Body of pancreas (tissue), 4 donors: ENCODE data around the gene SARS2.

Experiments
- CTCF ChIP-seq, 7 experiments: fragments of 450-650 bp in 4 of 7; fragments of 200-600 bp in 3 of 7; sonication (generic) in 3 of 7; IDR thresholded peaks; one replicate each; pipeline ENCODE4 v1.5.1; 2016 to 2019; ENCODE audit warnings: antibody characterized with exemption in 7 of 7
- POLR2A ChIP-seq, 3 donors: fragments of 450-650 bp; IDR thresholded peaks; one replicate each; pipeline ENCODE4 v1.6.1; 2016; ENCODE audit warnings: antibody characterized with exemption in 3 of 3, mild to moderate bottlenecking in 2 of 3

DNA sequence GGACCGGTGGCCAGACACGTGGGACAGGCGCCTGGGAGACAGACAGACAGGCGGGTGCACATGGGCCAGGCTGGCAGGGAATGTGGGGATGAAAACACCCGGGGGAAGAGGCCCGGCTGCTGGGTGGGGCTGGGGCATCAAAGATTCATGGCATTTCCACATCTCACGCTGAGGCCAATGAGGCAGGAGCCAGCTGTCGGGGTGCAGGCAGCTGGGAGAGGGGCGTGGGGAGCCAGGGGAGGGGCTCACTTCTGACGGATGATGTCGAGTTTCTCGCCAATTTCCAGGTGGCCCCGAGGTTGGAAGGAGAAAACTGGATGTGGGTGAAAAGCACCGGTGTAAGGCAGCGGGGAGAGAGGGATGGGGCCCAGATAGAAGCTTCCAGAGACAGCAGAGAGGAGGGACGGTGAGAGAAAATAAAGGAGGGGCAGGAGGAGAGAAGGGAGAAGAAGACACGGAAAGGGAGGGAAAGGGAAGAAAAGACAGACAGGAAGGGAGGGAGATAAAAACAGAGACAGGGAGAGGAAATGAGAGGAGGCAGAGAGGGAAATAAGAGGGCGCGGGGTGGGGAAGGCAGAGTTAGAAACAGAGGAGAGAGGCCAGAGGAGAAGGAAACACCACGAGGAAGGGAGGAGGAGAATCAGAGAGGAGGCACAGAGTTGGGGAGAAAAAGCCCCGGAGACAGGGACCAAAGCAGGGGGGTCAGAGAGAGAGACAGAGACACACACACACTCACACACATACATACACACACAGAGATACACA lies 10.5 kb downstream of the SARS2 start:
- TF ChIP-seq CTCF (IDR thresholded peaks at IDR 0.05) (no peak), POLR2A (IDR thresholded peaks at IDR 0.05) (no peak)
